CD4-positive, alpha-beta T cell (primary cell): Measurements from ENCODE around the gene GRK3. TPM values are rescaled to one million over a fixed set of nuclear protein-coding genes. Genes with fewer than 3 reads are reported as not detected.

ENCODE experiments used
- ATAC-seq: fragments of 200-7000 bp; cut with Tn5 transposase; one replicate; pipeline ENCODE4 v1.10.0; 2022; ENCODE audit warnings: mild to moderate bottlenecking; ENCODE audit not compliant: poor library complexity
- CTCF ChIA-PET: fragments of 350-600 bp; sonication (Branson Sonifier 250); formaldehyde crosslinking; loops from one replicate; lab custom pipeline; 2021; ENCODE audit warnings: antibody characterized with exemption, inconsistent platforms; lab: Charles Lee
- POLR2A ChIA-PET: fragments of 350-600 bp; sonication (Branson Sonifier 250); formaldehyde crosslinking; loops from one replicate; lab custom pipeline; 2021; ENCODE audit warnings: antibody characterized with exemption, inconsistent platforms; lab: Charles Lee
- DNase-seq, 14 experiments: peaks; one replicate each; pipeline ENCODE4 v3.0.0-alpha.2; 2013 to 2020; ENCODE audit warnings: mixed read lengths in 2 of 14
- H3K27ac ChIP-seq, 2 donors: one replicate each; pipeline versions ENCODE4 v1.5.1 to v1.7.0; 2013; ENCODE audit warnings: low read length in 2 of 2, low read depth in 1 of 2, mild to moderate bottlenecking in 1 of 2
- H3K27me3 ChIP-seq, 2 experiments: 1 replicate in 1 of 2; 2 replicates in 1 of 2; pipeline versions ENCODE4 v1.6.1 to v1.7.0; 2013; ENCODE audit warnings: low read length in 2 of 2, control low read depth in 1 of 2, mild to moderate bottlenecking in 1 of 2, moderate library complexity in 1 of 2; ENCODE audit not compliant: insufficient read depth in 2 of 2, control insufficient read depth in 1 of 2
- H3K36me3 ChIP-seq: one replicate; pipeline ENCODE4 v1.6.1; 2013; ENCODE audit warnings: low read length, control low read depth; ENCODE audit not compliant: insufficient read depth
- H3K4me1 ChIP-seq: one replicate; pipeline ENCODE4 v1.6.1; 2013; ENCODE audit warnings: low read length, control low read depth; ENCODE audit not compliant: insufficient read depth
- H3K4me3 ChIP-seq: one replicate; pipeline ENCODE4 v1.5.1; 2013; ENCODE audit warnings: mild to moderate bottlenecking, low read length, moderate library complexity
- H3K9me3 ChIP-seq, 2 experiments: 1 replicate in 1 of 2; 2 replicates in 1 of 2; pipeline versions ENCODE4 v1.6.1 to v1.7.0; 2013; ENCODE audit warnings: low read length in 2 of 2, mild to moderate bottlenecking in 2 of 2, control low read depth in 1 of 2, moderate library complexity in 1 of 2; ENCODE audit not compliant: control insufficient read depth in 1 of 2, insufficient read depth in 1 of 2
- H3K27ac Mint-ChIP-seq: one replicate; pipeline ENCODE4 v1.8.0; 2020; ENCODE audit warnings: mixed read lengths
- H3K27me3 Mint-ChIP-seq: one replicate; pipeline ENCODE4 v1.8.0; 2021; ENCODE audit warnings: mixed read lengths
- H3K36me3 Mint-ChIP-seq: one replicate; pipeline ENCODE4 v1.8.0; 2021; ENCODE audit warnings: low read depth, mixed read lengths
- H3K4me1 Mint-ChIP-seq: one replicate; pipeline ENCODE4 v1.8.0; 2021; ENCODE audit warnings: low read depth, mixed read lengths
- H3K4me3 Mint-ChIP-seq: one replicate; pipeline ENCODE4 v1.8.0; 2020; ENCODE audit warnings: mild to moderate bottlenecking, mixed read lengths
- H3K9me3 Mint-ChIP-seq: one replicate; pipeline ENCODE4 v1.8.0; 2020; ENCODE audit warnings: mixed read lengths
- CTCF ChIP-seq: fragments of 200-600 bp; IDR thresholded peaks from one replicate; pipeline ENCODE4 v1.8.0; 2022; ENCODE audit warnings: antibody characterized with exemption, mild to moderate bottlenecking
- intact Hi-C, 2 experiments: fragments of 100-400 bp; cut with DNase I in 1 of 2; cut with micrococcal nuclease in 1 of 2; formaldehyde crosslinking; loops; one replicate each; pipeline versions ENCODE4 v1.15.1 to v1.9.0; 2023 to 2025; cut with DNase I, micrococcal nuclease
- total RNA-seq, 174 experiments: library from RNA in 2 of 174; stranded (reverse) in 2 of 174; gene quantifications; one replicate each; pipeline ENCODE4 v1.2.3 and lab custom pipeline; 2021 to 2026

The GRK3 gene
- total RNA-seq, 2 experiments from 2014 or later, result 1.7 to 2.0 TPM

GRCh38 chr22:25729016-25729995 lies 164.8 kb downstream of the GRK3 start:
- Mint-ChIP-seq H3K4me1 (no peaks in the 10 kb centered on the region), H3K9me3 (no peaks in the 10 kb centered on the region), H3K27me3 (no peaks in the 10 kb centered on the region), H3K27ac (no peak overlapping the region), H3K4me3 (no peak overlapping the region), H3K36me3 (no peaks in the 10 kb centered on the region)
- H3K36me3 ChIP-seq, result no peaks in the 10 kb centered on the region
- no peak overlapping the region for H3K4me3 ChIP-seq
- no peak for ATAC-seq
- no peak for TF ChIP-seq CTCF
- ChIA-PET CTCF (no interaction called here), POLR2A (no interaction called here)
- no peaks in the 10 kb centered on the region for H3K27me3 ChIP-seq
- H3K9me3 ChIP-seq, result no peaks in the 10 kb centered on the region
- DNase-seq, result no peak
- intact Hi-C loops, result no loop called here
- no peak overlapping the region for H3K27ac ChIP-seq
- no peaks in the 10 kb centered on the region for H3K4me1 ChIP-seq

- ATAC-seq, result no peak
- H3K4me3 Mint-ChIP-seq, result no peak overlapping the region
- H3K9me3 Mint-ChIP-seq, result no peaks in the 10 kb centered on the region
- no peak for DNase-seq
- Histone ChIP-seq H3K36me3 (no peaks in the 10 kb centered on the region), H3K4me1 (peaks cover 13% of the 10 kb centered on the region), H3K27me3 (no peaks in the 10 kb centered on the region), H3K9me3 (no peaks in the 10 kb centered on the region), H3K4me3 (no peak overlapping the region), H3K27ac (no peak overlapping the region)
- intact Hi-C loops, result no loop called here
- CTCF ChIA-PET, result no interaction called here
- H3K27ac Mint-ChIP-seq, result no peak overlapping the region
- H3K27me3 Mint-ChIP-seq, result no peaks in the 10 kb centered on the region
- H3K36me3 Mint-ChIP-seq, result no peaks in the 10 kb centered on the region
- H3K4me1 Mint-ChIP-seq, result peaks cover 17% of the 10 kb centered on the region
- no peak for TF ChIP-seq CTCF
- POLR2A ChIA-PET, result no interaction called here
Observed at GRCh38 chr22:25735650-25736049, 171.2 kb downstream of the GRK3 start.

GRCh38 chr22:25736378-25737011 lies 172.0 kb downstream of the GRK3 start:
- intact Hi-C loops, result no loop called here
- H3K4me1 Mint-ChIP-seq, result peaks cover 17% of the 10 kb centered on the region
- POLR2A ChIA-PET, result no interaction called here
- TF ChIP-seq CTCF, result no peak
- H3K27ac ChIP-seq, result no peak overlapping the region
- peak overlapping the region; percentile 27 for H3K27ac Mint-ChIP-seq
- DNase-seq (peak in 5 of 14 experiments; percentile 25 to 47 (median 43)), ATAC-seq (peak; percentile 52)
- no peaks in the 10 kb centered on the region for H3K9me3 Mint-ChIP-seq
- H3K4me3 Mint-ChIP-seq, result peak overlapping the region; percentile 40
- H3K27me3 ChIP-seq, result no peaks in the 10 kb centered on the region
- peak overlapping the region; percentile 18 for H3K4me3 ChIP-seq
- H3K27me3 Mint-ChIP-seq, result no peaks in the 10 kb centered on the region
- H3K36me3 ChIP-seq, result no peaks in the 10 kb centered on the region
- peaks cover 13% of the 10 kb centered on the region for H3K4me1 ChIP-seq
- CTCF ChIA-PET, result interaction anchor here (0.8 kb wide), 1 partner anchor 35 kb away, joined by 3 read pairs; no protein-coding TSS in a partner anchor
- H3K36me3 Mint-ChIP-seq, result no peaks in the 10 kb centered on the region
- H3K9me3 ChIP-seq, result no peaks in the 10 kb centered on the region
